H1 (cell line): ENCODE measurements around the gene CCPG1. TPM values are rescaled to one million over a fixed set of nuclear protein-coding genes. Genes with fewer than 3 reads are reported as not detected.

Experiments used
- CTCF ChIA-PET: fragments of 300-600 bp; sonication (Branson Sonifier 250); formaldehyde crosslinking; loops from one replicate; lab custom pipeline; 2021; ENCODE audit not compliant: partially characterized antibody; lab: Charles Lee
- POLR2A ChIA-PET: fragments of 300-600 bp; sonication (Branson Sonifier 250); formaldehyde crosslinking; loops from one replicate; lab custom pipeline; 2021; ENCODE audit warnings: inconsistent platforms; ENCODE audit not compliant: partially characterized antibody; lab: Charles Lee
- DNase-seq, 2 experiments: peaks; one replicate each; pipeline versions ENCODE4 v3.0.0 to v3.0.0-alpha.2; 2010 to 2022; ENCODE audit warnings: low spot score in 2 of 2, low read depth in 1 of 2, mixed read lengths in 1 of 2
- FAIRE-seq: peaks from 2 replicates; lab custom pipeline; 2011; peaks lifted over from hg19 to GRCh38; lab: Jason Lieb, UNC
- H2AFZ ChIP-seq: 2 replicates; pipeline ENCODE4 v1.8.1; 2012; ENCODE audit warnings: low read length, inconsistent platforms
- H2AK5ac ChIP-seq: 2 replicates; pipeline ENCODE4 v1.6.1; 2013; ENCODE audit warnings: low read depth, low read length
- H2BK120ac ChIP-seq: replicated peaks from 2 replicates; pipeline ENCODE3; 2013; ENCODE audit warnings: low read depth, low read length, inconsistent platforms
- H2BK12ac ChIP-seq: 2 replicates; pipeline ENCODE4 v1.6.1; 2013; ENCODE audit warnings: low read depth, low read length
- H2BK15ac ChIP-seq: 2 replicates; pipeline ENCODE4 v1.6.1; 2013; ENCODE audit warnings: low read length
- H2BK20ac ChIP-seq: 2 replicates; pipeline ENCODE4 v1.6.1; 2013; ENCODE audit warnings: low read length
- H2BK5ac ChIP-seq: 2 replicates; pipeline ENCODE4 v1.6.1; 2013; ENCODE audit warnings: low read depth, low read length
- H3K14ac ChIP-seq: 2 replicates; pipeline ENCODE4 v1.6.1; 2013; ENCODE audit warnings: inconsistent platforms; ENCODE audit not compliant: insufficient read length
- H3K18ac ChIP-seq: 2 replicates; pipeline ENCODE4 v1.6.1; 2013; ENCODE audit warnings: low read length; ENCODE audit errors: extremely low read depth
- H3K23ac ChIP-seq: 2 replicates; pipeline ENCODE4 v1.6.1; 2013; ENCODE audit warnings: inconsistent platforms; ENCODE audit not compliant: insufficient read length
- H3K23me2 ChIP-seq: 2 replicates; pipeline ENCODE4 v1.6.1; 2013; ENCODE audit warnings: low read depth, low read length
- H3K27ac ChIP-seq: 2 replicates; pipeline ENCODE4 v1.6.1; 2011; ENCODE audit warnings: low read depth, low read length, inconsistent platforms
- H3K27me3 ChIP-seq, 4 experiments: replicated peaks in 1 of 4; 1 replicate in 1 of 4; 2 replicates in 3 of 4; pipeline versions ENCODE4 v1.6.1 to v1.8.1; 2011 to 2013; ENCODE audit warnings: low read length in 3 of 4, mild to moderate bottlenecking in 3 of 4, inconsistent platforms in 2 of 4, mixed read lengths in 2 of 4, moderate library complexity in 1 of 4; ENCODE audit not compliant: control insufficient read depth in 3 of 4, insufficient read depth in 3 of 4; ENCODE audit errors: extremely low read depth in 1 of 4
- H3K36me3 ChIP-seq, 4 experiments: 2 replicates each; pipeline versions ENCODE4 v1.6.1 to v1.8.1; 2011 to 2013; ENCODE audit warnings: mild to moderate bottlenecking in 4 of 4, low read length in 3 of 4, moderate library complexity in 2 of 4, control low read depth in 1 of 4, inconsistent platforms in 1 of 4; ENCODE audit not compliant: insufficient read depth in 4 of 4, control insufficient read depth in 2 of 4
- H3K4ac ChIP-seq: replicated peaks from 2 replicates; pipeline ENCODE3; 2013; ENCODE audit warnings: low read length, low read depth, mixed read lengths, inconsistent platforms; ENCODE audit not compliant: insufficient read length
- H3K4me1 ChIP-seq, 4 experiments: replicated peaks in 1 of 4; 1 replicate in 1 of 4; 2 replicates in 3 of 4; pipeline versions ENCODE4 v1.6.1 to v1.8.1; 2011 to 2013; ENCODE audit warnings: low read length in 3 of 4, inconsistent platforms in 2 of 4, mixed read lengths in 1 of 4; ENCODE audit not compliant: insufficient read depth in 4 of 4, control insufficient read depth in 3 of 4
- H3K4me2 ChIP-seq, 2 experiments: 2 replicates each; pipeline versions ENCODE4 v1.6.1 to v1.8.1; 2011 to 2013; ENCODE audit warnings: low read depth in 2 of 2, low read length in 2 of 2, control low read depth in 1 of 2, inconsistent platforms in 1 of 2, mild to moderate bottlenecking in 1 of 2; ENCODE audit not compliant: insufficient read depth in 1 of 2
- H3K4me3 ChIP-seq, 4 experiments: fragments of 200-600, 300-600 bp in 1 of 4; sonication (generic), shearing (Covaris generic), sonication (Bioruptor Twin) in 1 of 4; 2 replicates each; pipeline versions ENCODE4 v1.5.1 to v1.8.1; 2011 to 2016; ENCODE audit warnings: low read length in 4 of 4, low read depth in 3 of 4, control low read depth in 2 of 4, inconsistent platforms in 2 of 4, mild to moderate bottlenecking in 2 of 4, mixed read lengths in 1 of 4, moderate library complexity in 1 of 4; ENCODE audit not compliant: insufficient read depth in 2 of 4; ENCODE audit errors: extremely low read depth in 1 of 4
- H3K56ac ChIP-seq: replicated peaks from 2 replicates; pipeline ENCODE3; 2013; ENCODE audit warnings: low read depth, mild to moderate bottlenecking, mixed read lengths, low read length, inconsistent platforms; ENCODE audit not compliant: insufficient read length
- H3K79me1 ChIP-seq: 2 replicates; pipeline ENCODE4 v1.6.1; 2013; ENCODE audit warnings: low read depth, low read length, control low read depth
- H3K79me2 ChIP-seq, 2 experiments: 2 replicates each; pipeline versions ENCODE4 v1.6.1 to v1.8.1; 2012 to 2013; ENCODE audit warnings: low read length in 2 of 2, mild to moderate bottlenecking in 2 of 2, inconsistent platforms in 1 of 2; ENCODE audit not compliant: insufficient read depth in 2 of 2, control insufficient read depth in 1 of 2
- H3K9ac ChIP-seq, 4 experiments: replicated peaks in 1 of 4; 1 replicate in 1 of 4; 2 replicates in 3 of 4; pipeline versions ENCODE4 v1.6.1 to v1.8.1; 2011 to 2013; ENCODE audit warnings: low read depth in 3 of 4, low read length in 3 of 4, control low read depth in 2 of 4, mild to moderate bottlenecking in 2 of 4, moderate library complexity in 2 of 4, inconsistent platforms in 1 of 4; ENCODE audit errors: extremely low read depth in 1 of 4
- H3K9me3 ChIP-seq, 2 experiments: 2 replicates each; pipeline versions ENCODE4 v1.6.1 to v1.8.1; 2012 to 2013; ENCODE audit warnings: mild to moderate bottlenecking in 2 of 2, moderate library complexity in 2 of 2, control low read depth in 1 of 2, inconsistent platforms in 1 of 2, low read depth in 1 of 2, low read length in 1 of 2, mixed read lengths in 1 of 2; ENCODE audit not compliant: insufficient read depth in 2 of 2
- H4K20me1 ChIP-seq, 2 experiments: replicated peaks in 1 of 2; 2 replicates each; pipeline versions ENCODE3 to v1.8.1; 2011 to 2013; ENCODE audit warnings: inconsistent platforms in 2 of 2, low read length in 2 of 2, mild to moderate bottlenecking in 1 of 2; ENCODE audit not compliant: insufficient read depth in 2 of 2, control insufficient read depth in 1 of 2
- H4K5ac ChIP-seq: 2 replicates; pipeline ENCODE4 v1.6.1; 2013; ENCODE audit warnings: low read length, low read depth, mixed read lengths, inconsistent platforms; ENCODE audit not compliant: insufficient read length
- H4K8ac ChIP-seq: 2 replicates; pipeline ENCODE4 v1.8.0; 2013; ENCODE audit warnings: mild to moderate bottlenecking, moderate library complexity, low read length, inconsistent platforms; ENCODE audit not compliant: insufficient read depth; ENCODE audit errors: extremely low read depth
- H4K91ac ChIP-seq: replicated peaks from 2 replicates; pipeline ENCODE3; 2013; ENCODE audit warnings: low read length, mixed read lengths, inconsistent platforms; ENCODE audit not compliant: insufficient read length
- BACH1 ChIP-seq: IDR thresholded peaks from 2 replicates; pipeline ENCODE4 v1.6.1; 2012; ENCODE audit warnings: low read length, improper control_type of control experiment
- HDAC6 ChIP-seq: IDR thresholded peaks from one replicate; pipeline ENCODE4 v1.7.1; 2012; ENCODE audit warnings: low read depth, mild to moderate bottlenecking, inconsistent platforms, low read length, moderate library complexity
- RAD21 ChIP-seq, 2 experiments: IDR thresholded peaks in 1 of 2; conservative IDR thresholded peaks in 1 of 2; 2 replicates each; pipeline ENCODE4 v1.6.1; 2011; ENCODE audit warnings: low read depth in 2 of 2, low read length in 2 of 2, improper control_type of control experiment in 1 of 2, inconsistent platforms in 1 of 2, mild to moderate bottlenecking in 1 of 2, moderate library complexity in 1 of 2
- SP1 ChIP-seq: IDR thresholded peaks from 2 replicates; pipeline ENCODE4 v1.6.1; 2011; ENCODE audit warnings: low read depth, low read length
- TBP ChIP-seq: IDR thresholded peaks from 2 replicates; pipeline ENCODE4 v1.6.1; 2011; ENCODE audit warnings: low read depth, low read length, improper control_type of control experiment
- WGBS, 2 experiments: shearing (Covaris generic) in 1 of 2; methylation state at CpG; one replicate each; pipeline versions ENCODE4 v1.1.6 to v1.1.7; 2013 to 2015; ENCODE audit warnings: low lambda C conversion rate in 2 of 2, mixed read lengths in 2 of 2, inconsistent platforms in 1 of 2, low coverage in 1 of 2, missing lambda C conversion rate in 1 of 2; ENCODE audit not compliant: insufficient replicate concordance in 2 of 2, insufficient coverage in 1 of 2, insufficient read length in 1 of 2; ENCODE audit errors: extremely low coverage in 1 of 2, missing lambda C conversion rate in 1 of 2; 5-methylcytosine and 5-hydroxymethylcytosine counted together
- polyA plus RNA-seq, 7 experiments: library from polyadenylated mRNA; depleted of rRNA in 3 of 7; stranded (reverse) in 5 of 7; unstranded in 2 of 7; fragments of >200 nt in 5 of 7; fragments of 200-250 nt in 2 of 7; gene quantifications; 1 replicate in 5 of 7; 2 replicates in 1 of 7; 4 replicates in 1 of 7; pipeline versions ENCODE4 v1.2.1 to v1.2.3, GENCODE V29; 2011 to 2013; ENCODE audit warnings: missing spikeins in 2 of 7, mixed read lengths in 2 of 7
- total RNA-seq: library from RNA; stranded (reverse); fragmentation: NEBNext Ultra II Directional; extraction: Animal tissue kit (Norgen Biotek cat#: 25700); gene quantifications from 2 replicates; pipeline ENCODE4 v1.2.1, GENCODE V29; 2021

Gene CCPG1
- total and polyA plus RNA-seq, 2 of the 8 experiments (the other 6 are each of a cell fraction or from before 2014, with no cell fraction given) = 2.3 to 13.2 TPM

- TF ChIP-seq RAD21 (IDR thresholded peaks at IDR 0.05 in 1 of 2, conservative IDR thresholded peaks at IDR 0.05 in 1 of 2; ENCODE audit: low read depth in 2 of 2, low read length in 2 of 2) = no peak
- TF ChIP-seq TBP = no peak
- no peak for TF ChIP-seq HDAC6
- TF ChIP-seq BACH1 = no peak
- no peak for TF ChIP-seq SP1
- Histone ChIP-seq H3K4me3 (no peak overlapping the region), H3K23me2 (no peaks in the 10 kb centered on the region), H2AFZ (no peak overlapping the region), H3K4ac (no peak overlapping the region), H2AK5ac (no peak overlapping the region), H3K79me1 (no peaks in the 10 kb centered on the region), H2BK20ac (no peak overlapping the region), H2BK15ac (no peak overlapping the region), H3K23ac (no peak overlapping the region), H2BK12ac (no peak overlapping the region), H4K20me1 (no peaks in the 10 kb centered on the region), H3K79me2 (no peaks in the 10 kb centered on the region), H3K4me2 (no peak overlapping the region), H4K5ac (no peak overlapping the region), H3K9ac (no peak overlapping the region), H3K18ac (no peak overlapping the region), H2BK5ac (no peak overlapping the region), H3K56ac (no peak overlapping the region), H2BK120ac (no peak overlapping the region), H3K36me3 (no peaks in the 10 kb centered on the region), H3K4me1 (peaks cover 3 to 14% (median 5%) of the 10 kb centered on the region in 4 experiments; a peak in 6 of 7 replicates), H3K14ac (no peak overlapping the region), H4K91ac (no peak overlapping the region), H3K9me3 (no peaks in the 10 kb centered on the region), H3K27ac (no peak overlapping the region), H3K27me3 (no peaks in the 10 kb centered on the region), H4K8ac (no peak overlapping the region)
- ChIA-PET POLR2A (no interaction called here), CTCF (interaction anchor here (0.7 kb wide), 1 partner anchor 154 kb away, joined by 3 read pairs; no protein-coding TSS in a partner anchor)
- FAIRE-seq = no peak
- DNase-seq = no peak
- 89% methylated on average over 2 of the region's 2 CpGs; no CpG with 5 or more reads in 1 of the 2 experiments for WGBS, 2 experiments
These were observed 58.9 kb downstream of the CCPG1 start for GRCh38 chr15:55349282-55349681.
